Measurements from ENCODE around the gene NOP53.
"Not testable (repeated sequence)": the region's sequence is repeated elsewhere in the genome, so short reads cannot be mapped to it uniquely, and the experiment has no call there.

The NOP53 gene

DNA sequence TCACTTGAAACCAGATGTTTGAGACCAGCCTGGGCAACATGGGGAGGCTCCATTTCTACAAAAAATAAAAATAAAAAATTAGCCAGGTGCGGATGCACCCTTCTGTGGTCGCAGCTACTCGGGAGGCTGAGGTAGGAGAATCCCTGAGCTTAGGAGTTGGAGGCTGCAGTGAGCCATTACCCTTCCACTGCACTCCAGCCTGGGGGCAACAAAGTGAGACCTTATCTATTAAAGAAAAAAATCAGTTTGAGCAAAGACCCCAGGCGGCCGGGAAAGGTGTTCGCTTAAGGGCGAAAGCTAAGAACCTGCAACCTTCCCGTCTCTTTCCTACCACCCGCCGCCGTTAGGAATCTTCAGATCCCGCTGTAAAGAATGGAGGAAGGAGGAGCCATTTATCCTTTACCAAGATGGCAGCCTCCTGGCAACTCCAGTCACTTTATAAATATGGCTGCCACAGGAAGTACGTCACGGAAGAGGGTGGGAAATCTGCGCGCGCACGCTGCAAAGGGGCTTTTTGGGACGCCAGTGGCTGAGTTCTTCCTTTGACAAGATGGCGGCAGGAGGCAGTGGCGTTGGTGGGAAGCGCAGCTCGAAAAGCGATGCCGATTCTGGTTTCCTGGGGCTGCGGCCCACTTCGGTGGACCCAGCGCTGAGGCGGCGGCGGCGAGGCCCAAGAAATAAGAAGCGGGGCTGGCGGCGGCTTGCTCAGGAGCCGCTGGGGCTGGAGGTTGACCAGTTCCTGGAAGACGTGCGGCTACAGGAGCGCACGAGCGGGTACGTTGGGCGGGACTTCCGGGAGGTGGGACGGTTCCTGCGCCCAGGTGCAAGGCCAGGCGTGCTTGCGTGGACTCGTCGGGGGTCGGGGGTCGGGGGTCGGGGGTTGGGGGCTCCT, at the start of gene NOP53:
TSS of gene NOP53 (plus strand) at position 537 of the 892 bp plus-strand sequence. CDS start at position 551, 14 bp downstream.
- DNase-seq = peak; percentile 95

DNA sequence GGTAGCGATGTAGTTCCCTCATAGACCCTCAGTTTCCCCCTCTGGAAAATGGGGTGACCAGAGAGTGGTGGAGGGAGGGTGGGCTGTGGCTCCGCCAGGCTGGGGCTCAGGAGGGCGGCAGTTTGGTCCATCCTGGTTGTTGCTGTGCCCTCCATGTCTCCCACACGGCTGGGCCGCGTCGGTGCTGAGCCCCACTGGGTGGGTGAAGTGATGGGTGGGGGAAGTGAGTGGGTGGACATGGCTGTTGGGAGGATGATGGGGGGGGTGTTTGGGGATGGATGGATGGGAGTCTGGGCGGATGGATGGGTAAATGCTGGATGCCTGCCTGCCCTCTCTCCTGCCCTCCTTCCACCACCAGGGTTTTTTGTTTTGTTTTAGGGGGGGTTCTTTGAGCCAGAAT, 48.7 kb upstream of the NOP53 start:
- DNase-seq = no peak

GRCh38 chr19:47697863-47698609, 47.3 kb upstream of the NOP53 start:
- peak; percentile 54 for DNase-seq

GRCh38 chr19:47698631-47699359, 46.6 kb upstream of the NOP53 start:
- no peak for DNase-seq

- DNase-seq = peak; percentile 65
These were observed 45.9 kb upstream of the NOP53 start for GRCh38 chr19:47699360-47699917.

DNA sequence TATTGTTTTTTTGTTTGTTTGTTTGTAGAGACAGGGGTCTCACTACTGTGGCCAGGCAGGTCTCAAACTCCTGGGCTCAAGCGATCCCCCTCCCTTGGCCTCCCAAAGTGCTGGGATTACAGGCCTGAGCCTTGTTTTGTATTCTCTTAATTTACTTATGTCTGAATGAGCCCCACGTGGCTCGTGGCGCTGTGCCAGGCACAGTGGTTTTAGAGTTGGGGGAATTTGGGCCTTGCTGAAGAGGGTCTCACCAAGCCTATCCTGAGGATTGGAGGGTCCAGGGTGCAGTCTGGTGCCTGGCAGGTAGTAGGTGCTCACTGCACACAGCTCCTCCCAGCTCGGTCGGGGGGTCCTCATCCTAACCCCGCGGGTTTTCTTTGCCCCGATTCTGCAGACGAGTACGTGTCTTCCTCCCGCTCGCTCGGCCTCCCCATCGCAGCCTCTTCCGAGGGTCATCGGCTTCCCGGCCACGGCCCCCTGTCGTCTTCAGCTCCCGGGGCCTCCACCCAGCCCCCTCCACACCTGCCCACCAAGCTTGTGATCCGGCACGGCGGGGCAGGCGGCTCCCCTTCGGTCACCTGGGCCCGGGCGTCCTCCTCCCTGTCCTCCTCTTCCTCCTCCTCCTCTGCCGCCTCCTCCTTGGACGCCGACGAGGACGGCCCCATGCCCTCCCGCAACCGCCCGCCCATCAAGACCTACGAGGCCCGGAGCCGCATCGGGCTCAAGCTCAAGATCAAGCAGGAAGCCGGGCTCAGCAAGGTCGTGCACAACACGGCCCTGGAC, 44.2 kb upstream of the NOP53 start:
- no peak for DNase-seq

DNA sequence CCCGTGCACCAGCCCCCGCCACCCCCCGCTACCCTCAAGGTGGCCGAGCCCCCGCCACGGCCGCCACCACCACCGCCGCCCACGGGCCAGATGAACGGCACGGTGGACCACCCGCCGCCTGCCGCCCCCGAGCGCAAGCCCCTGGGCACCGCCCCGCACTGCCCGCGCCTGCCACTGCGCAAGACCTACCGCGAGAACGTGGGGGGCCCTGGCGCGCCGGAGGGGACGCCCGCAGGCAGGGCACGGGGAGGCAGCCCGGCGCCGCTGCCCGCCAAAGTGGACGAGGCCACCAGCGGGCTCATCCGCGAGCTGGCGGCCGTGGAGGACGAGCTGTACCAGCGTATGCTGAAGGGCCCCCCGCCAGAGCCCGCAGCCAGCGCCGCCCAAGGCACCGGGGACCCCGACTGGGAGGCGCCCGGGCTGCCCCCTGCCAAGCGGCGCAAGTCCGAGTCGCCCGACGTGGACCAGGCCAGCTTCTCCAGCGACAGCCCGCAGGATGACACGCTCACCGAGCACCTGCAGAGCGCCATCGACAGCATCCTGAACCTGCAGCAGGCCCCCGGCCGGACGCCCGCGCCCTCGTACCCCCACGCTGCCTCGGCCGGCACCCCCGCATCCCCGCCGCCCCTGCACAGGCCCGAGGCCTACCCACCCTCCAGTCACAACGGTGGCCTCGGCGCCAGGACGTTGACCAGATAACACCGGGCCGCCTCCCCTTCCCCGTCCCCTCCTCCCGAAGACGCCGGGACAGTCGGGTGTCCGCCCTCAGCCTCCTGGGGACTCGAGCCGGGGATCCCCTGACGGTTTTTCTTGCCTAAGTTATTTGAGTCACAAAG, 43.4 kb upstream of the NOP53 start:
- no peak for DNase-seq

DNA sequence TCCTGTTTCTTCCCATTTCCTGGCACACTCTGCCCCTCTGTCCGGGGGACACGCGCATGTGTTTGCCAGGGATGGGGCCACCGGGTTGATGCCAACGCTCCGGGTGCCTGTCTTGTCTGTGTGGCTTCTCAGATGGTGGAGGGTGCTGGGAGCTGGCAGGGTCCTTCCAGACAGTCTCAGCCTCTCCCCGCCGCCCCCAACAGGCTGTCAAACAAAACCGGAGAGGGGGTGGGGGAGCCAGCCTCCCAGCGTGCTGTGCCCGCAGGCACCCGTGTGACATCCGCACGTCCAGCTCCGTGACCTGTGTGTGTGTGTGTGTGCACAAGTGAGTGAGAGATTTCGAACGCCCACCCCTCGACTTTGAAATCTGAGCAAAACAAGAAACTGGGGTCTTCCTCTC, 42.7 kb upstream of the NOP53 start:
- DNase-seq = no peak

- no peak for DNase-seq
These were observed 42.0 kb upstream of the NOP53 start for GRCh38 chr19:47703301-47703700.

- DNase-seq = no peak
These were observed 41.3 kb upstream of the NOP53 start for GRCh38 chr19:47704024-47704423.

- DNase-seq = no peak
These were observed 40.7 kb upstream of the NOP53 start for GRCh38 chr19:47704656-47705055.

GRCh38 chr19:47707135-47707925, 38.0 kb upstream of the NOP53 start:
- DNase-seq = peak; percentile 73

DNA sequence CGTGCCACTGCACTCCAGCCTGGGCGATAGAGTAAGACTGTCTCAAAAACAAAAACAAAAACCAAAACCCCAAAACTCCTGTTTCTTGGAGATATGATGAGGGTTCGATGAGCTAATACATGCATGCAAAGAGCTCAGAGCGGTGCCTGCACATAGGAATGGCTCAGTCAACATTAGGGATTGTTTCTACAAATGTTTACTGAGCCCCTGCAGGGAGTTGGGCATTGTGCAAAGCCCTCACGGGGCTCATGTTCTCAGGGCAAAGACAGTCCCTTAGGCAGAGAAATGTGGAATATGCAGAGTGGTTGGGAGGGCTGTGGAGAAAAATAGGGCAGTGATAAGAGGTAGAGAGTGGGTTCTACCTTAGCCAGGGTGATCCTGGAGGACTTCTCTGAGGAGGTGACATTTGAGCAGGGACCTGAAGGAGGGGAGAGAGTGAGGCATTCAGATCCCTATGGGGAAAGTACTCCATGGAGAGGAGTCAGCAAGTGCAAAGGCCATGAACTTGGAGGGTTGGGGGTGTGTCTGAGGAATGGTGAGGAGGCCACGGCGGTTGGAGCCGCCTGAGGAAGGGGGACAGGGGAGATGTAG, 33.6 kb upstream of the NOP53 start:
- DNase-seq = no peak

DNA sequence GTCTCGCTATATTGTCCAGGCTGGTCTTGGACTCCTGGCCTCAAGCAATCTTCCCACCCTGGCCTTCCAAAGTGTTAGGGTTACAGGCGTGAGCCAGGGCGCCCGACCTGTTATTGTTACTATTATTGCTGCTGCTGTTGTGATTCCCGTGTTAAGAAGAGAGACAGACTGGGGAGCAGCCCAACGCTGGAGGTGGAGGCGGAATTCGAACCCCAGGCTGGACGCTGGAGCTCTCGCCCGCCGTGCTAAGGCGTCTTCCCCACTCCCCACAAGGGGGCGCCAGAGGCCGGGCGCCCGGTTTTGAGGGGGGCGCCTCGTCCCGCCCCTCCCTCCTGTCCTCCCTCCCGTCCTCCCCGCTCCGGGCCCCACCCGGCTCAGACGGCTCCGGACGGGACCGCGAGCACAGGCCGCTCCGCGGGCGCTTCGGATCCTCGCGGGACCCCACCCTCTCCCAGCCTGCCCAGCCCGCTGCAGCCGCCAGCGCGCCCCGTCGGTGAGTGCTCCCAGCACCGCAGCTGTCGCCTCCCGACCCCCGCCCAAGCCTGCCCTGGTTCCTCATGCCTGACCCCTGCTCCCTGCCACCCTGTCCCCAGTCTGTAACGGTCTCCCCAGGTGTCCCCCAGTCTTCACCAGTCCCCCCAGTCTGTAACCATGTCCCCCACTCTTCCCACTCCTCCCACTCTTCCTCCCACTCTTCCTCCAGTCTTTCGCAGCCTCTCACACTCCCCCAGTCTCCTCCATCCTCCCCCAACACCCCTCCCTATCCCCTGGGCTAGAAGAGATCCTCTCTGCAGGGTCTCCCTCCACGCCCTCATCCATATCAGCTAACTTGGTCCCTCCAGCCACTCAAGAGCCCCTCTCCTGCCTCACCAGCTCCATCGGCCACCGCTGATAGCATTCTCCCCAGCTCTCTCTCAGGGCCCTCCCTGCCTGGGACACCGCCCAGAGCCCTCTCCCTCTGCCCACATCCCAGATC, 32.0 kb upstream of the NOP53 start, which contains the start of gene EHD2:
TSS of gene EHD2 (plus strand) at position 377 of the 976 bp plus-strand sequence. CDS start 3,191 bp downstream, outside the sequence.
- peak; percentile 58 for DNase-seq

GRCh38 chr19:47714339-47714738, 31.0 kb upstream of the NOP53 start:
- no peak for DNase-seq

DNA sequence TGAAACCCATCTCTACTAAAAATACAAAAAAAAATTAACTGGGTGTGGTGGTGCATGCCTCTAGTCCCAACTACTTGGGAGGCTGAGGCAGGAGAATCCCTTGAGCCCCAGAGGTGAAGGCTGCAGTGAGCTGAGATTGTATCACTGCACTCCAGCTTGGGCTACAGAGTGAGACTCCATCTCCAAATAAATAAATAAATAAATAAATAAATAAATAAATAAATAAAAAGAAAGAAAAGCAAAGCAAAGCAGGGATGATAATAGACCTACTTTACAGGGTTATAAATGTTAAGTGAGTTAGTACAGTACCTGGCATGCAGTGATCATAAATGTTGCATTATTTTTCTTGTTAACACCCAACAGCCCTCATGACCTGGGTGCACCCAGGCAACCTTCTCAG, 30.5 kb upstream of the NOP53 start:
- DNase-seq = not testable (repeated sequence)

GRCh38 chr19:47716270-47716937, 28.9 kb upstream of the NOP53 start:
- no peak for DNase-seq
